AML-193 (cell line): ENCODE results near the gene VPS9D1.
"Not testable (repeated sequence)": the region's sequence is repeated elsewhere in the genome, so short reads cannot be mapped to it uniquely, and the experiment has no call there.

Source experiments
- DNase-seq, 2 experiments: peaks; one replicate each; lab custom pipeline; 2025; lab: John Stamatoyannopoulos, UW

Gene VPS9D1

DNA sequence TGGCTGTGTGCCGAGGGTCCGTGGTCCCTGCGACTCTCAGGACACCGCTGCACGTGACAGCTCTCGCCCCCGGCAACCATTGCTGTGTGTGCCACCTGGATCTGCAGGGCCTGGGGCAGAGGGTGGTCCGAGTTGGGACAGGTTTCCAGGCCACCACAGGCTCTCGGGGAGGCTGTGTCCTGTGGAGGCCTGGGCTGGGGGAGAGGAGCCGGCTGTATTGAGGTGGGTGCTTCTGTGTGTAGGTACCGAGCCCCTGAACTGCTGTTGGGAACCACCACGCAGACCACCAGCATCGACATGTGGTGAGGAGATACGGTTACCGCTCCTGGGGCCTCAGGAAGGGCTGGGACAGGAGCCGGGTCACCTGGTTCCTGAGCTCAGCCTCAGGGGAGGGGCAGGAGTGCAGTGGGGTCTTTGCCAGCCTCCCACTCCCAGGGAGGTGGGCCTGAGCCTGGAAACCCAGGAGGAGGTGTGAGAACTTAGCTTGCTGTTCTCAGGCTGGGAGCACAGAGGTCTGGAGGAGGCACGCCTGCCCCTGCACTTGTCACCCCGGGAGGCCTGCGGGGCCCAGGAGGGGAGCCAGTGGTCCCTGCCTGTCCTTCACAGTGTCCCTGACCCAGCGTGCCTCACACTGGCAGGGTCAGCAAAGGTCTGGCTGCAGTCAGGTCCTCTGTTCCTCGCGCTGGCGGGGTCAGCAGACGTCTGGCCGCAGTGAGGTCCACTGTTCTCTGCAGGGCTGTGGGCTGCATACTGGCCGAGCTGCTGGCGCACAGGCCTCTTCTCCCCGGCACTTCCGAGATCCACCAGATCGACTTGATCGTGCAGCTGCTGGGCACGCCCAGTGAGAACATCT lies 26.5 kb downstream of the VPS9D1 start:
- DNase-seq = no peak

DNA sequence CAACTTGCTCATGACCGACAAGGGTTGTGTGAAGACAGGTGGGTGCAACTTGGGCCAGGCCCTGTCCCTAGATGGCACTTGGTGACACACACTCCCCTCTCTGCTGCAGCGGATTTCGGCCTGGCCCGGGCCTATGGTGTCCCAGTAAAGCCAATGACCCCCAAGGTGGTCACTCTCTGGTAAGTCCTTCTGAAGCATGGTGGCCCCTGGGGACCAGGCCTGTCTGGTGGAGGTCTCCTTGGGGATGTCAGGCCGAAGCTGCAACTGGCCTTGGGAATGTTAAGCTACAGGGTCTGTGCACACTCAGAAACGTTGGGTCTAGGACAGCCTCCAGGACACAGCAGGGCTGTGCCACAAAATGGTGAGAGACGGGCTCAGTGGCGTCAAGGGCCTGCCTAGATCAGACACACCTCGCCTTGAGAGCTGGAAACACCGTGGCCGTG lies 27.4 kb downstream of the VPS9D1 start:
- no peak for DNase-seq

DNA sequence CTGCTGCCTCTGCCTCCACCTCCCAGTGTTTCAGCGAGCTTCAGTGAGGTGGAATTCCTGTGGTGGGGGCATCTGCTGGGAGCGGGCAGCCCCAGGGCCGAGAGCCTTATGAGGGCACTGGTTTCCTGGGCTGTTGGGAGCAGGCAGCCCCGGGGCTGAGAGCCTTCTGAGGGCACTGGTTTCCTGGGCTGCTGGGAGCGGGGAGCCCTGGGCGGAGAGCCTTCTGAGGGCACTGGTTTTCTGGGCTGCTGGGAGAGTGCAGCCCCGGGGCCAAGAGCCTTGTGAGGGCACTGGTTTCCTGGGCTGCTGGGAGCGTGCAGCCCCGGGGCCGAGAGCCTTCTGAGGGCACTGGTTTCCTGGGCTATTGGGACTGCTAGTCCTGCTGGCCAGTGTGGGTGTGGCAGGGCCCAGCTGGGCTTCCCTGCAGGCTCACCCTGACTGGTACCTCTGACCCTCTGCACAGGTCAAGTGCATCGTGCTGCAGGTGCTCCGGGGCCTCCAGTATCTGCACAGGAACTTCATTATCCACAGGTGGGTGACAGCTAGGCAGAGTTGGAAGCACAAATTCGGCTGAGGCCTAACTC lies 28.6 kb downstream of the VPS9D1 start:
- DNase-seq = no peak

DNA sequence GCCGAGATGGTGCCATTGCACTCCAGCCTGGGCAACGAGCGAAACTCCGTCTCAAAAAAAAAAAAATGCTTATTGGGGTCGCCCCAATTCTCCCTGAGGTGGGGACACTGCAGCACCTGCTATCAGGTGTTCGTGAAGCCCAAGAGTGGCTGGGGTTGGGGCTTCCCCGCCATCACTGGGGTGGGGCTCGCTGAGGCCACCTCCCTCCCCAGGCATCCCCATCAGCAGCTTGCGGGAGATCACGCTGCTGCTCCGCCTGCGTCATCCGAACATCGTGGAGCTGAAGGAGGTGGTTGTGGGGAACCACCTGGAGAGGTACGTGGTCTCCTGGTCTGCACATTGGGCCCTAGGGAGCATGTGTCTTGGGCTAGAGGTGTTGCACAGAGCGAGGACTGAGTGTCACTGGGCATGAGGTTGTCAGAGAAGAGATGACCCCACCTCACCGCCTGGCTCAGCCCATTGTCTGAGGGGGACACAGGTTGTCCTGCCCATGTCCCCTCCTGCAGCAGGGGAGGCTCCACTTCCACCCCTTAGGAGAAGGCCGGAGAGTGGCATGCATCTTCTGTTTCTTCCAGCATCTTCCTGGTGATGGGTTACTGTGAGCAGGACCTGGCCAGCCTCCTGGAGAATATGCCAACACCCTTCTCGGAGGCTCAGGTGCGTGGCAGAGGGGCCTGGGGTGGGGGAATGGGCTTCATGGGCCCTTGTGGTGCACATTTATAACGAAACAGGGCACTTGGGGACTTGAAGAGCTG lies 29.3 kb downstream of the VPS9D1 start:
- DNase-seq = no peak

DNA sequence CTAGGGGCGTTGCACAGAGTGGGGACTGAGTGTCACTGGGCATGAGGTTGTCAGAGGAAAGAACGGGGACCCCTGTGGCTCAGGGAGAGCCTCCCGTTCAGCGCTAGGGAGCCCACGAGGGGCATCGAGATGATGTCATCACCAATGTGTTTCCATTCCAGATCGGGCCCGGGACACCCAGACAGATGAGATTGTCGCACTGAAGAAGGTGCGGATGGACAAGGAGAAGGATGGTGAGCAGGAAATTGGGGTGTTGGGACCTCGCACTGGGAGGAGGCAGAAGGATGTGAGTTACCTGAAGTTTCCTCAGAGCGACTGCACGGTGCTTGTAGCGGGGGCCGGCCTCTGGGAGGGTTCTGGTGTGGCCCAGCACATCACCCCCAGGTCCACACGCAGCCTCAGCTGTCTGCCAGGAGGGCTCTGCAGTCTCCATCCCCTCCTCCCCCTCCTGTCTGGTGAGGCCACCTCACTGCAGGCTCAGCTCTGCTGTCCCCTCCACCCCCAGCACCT lies 30.3 kb downstream of the VPS9D1 start:
- no peak for DNase-seq

DNA sequence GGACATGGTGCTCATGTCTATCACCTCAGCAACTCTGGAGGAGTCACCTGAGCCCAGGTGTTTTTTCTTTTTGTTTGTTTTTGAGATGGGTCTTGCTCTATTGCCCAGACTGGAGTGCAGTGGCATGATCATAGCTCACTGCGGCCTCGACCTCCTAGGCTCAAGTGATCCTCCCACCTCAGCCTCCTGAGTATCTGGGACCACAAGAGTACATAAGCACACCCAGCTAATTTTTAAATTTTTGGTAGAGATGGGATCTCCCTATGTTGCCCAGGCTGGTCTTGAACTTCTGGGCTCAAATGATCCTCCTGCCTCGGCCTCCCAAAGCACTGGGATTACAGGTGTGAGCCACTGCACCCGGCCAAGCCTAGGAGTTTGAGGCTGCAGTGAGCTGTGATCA lies 31.1 kb downstream of the VPS9D1 start:
- DNase-seq = not testable (repeated sequence)

DNA sequence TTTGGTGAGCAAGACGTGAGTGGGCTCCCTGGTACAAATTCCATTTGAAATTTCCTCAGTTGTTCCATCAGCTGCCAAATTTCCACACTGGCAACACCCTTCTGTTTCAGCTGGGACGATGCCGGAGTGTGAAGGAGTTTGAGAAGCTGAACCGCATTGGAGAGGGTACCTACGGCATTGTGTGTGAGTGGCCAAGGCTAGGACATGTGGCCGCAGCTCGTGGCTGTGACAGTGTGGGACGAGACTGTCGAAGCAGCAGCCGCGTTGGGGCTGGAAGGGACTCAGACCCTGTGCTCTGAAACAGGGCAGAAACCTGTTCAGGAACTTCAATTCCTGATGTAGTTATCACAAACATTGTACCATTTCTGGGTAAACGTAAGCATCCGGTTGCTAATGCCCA lies 31.6 kb downstream of the VPS9D1 start:
- no peak for DNase-seq

DNA sequence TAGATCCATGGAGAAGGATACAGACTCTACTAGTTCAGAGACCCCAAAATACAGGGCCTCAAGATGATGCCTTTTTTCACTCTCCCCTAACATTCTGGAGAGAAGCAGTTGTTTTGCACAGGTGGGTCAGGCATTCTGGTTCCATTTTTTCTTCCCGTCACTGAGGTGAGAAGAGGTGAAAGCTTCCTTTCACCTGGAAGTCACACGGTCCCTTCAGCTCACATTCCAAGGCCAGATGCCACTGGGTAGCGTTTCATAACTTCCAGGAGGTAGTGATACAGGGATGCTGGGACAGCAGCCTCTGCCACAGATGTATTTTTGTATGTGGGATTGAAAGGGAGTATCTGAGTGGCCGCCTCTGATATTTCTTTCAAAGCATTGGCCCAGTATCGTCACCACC lies 32.3 kb downstream of the VPS9D1 start:
- DNase-seq = no peak

DNA sequence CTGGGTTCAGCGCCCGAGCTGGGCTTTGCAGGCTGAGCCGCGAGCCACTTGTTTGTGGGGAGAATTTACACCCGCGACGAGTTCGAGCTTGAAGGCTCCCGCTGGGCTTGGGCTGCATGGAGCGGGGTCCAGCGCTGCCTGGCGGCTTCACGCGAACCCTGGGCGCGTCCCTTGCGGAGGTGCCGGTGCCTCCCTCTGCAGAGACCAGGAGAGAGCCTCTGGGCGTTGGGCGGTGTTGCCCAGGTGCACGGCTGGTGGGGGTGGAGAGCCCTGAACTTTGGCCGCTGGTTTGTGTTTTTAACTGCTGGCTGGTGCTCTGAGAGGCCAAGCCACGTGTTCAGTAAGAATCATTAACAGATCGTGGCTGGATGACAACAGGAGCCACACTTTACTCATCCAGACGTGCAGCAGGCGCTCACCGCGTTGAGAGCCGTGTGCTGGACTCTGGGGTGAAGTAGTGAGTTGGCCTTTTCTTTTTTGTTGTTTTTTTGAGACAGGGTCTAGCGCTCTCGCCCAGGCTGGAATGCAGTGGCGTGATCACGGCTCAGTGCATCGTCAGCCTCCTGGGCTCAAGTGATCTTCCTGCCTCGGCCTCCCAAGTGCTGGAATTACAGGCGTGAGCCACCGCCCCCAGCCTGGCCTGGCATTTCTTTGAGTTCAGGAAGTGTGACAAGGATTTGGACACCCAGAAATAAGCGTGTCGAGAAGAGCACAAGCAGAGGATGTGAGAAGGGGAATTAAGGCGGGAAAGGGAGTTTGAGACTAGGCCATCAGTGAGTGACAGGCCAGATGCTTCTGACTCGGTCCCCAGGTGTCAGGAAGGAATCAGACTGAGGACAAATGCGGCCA lies 33.4 kb downstream of the VPS9D1 start:
- DNase-seq = no peak

DNA sequence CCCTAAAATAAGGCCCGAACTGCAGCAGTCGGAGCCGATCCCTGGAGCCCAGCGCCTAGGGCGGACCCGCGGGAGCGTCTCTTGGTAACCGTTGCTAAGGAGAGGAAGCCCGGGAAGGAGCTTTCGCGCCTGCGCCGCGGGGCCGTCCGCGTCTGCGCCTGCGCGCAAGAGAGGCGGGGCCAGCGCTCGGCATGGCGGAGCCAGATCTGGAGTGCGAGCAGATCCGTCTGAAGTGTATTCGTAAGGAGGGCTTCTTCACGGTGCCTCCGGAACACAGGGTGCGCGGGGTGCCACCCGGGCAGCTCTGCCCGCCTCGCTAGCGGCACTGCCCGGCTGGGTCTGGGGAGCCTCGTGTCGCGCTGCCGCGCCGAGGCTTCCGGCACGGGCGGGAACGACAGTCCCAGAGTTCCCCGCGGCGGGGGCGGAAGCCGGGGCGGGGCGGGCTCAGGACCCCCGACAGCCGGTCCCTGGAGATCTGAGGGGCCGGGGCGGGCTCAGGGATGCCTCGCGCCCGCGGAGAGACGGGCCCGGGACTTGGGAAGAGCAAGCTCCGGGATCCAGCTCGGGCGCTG lies 34.1 kb downstream of the VPS9D1 start, which contains the start of gene CDK10:
CDK10 (plus strand) TSS at position 170 of the 572 bp plus-strand sequence; CDS start at position 192, 22 bp downstream.
- DNase-seq = peak; percentile 64 to 75

DNA sequence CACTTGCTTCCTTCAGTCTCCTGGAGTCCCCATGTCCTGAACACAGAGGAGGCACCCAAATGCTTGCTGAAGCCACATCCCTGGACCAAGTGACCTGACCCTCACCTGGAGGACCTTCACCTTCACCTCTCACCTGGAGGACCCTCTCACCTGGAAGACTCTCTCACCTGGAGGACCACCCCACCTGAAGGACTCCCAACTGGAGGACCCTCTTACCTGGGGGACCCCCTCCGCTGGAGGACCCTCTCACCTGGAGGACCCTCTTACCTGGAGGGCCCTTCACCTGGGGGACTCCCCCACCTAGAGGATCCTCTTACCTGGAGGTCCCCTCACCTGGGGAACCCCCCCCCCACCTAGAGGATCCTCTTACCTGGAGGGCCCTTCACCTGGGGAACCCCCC lies 34.8 kb downstream of the VPS9D1 start:
- no peak for DNase-seq

DNA sequence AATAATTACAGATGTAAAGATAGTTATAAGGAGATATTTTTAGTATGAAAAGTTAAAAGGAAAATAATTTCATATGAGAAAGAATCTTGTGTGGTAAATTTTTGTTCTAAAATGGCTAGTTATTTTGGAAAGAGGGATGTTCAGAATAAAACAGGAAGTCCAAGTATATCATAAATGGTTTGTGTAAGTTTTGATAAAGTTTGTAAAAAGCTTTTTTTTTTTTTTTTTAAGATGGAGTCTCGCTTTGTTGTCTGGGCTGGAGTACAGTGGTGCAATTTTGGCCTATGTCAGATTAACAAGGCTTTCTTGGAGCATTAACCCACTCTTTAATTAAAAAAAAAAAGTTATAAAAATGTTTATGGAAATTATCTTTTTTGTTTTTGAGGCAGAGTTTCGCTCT lies 42.4 kb downstream of the VPS9D1 start:
- no peak for DNase-seq

DNA sequence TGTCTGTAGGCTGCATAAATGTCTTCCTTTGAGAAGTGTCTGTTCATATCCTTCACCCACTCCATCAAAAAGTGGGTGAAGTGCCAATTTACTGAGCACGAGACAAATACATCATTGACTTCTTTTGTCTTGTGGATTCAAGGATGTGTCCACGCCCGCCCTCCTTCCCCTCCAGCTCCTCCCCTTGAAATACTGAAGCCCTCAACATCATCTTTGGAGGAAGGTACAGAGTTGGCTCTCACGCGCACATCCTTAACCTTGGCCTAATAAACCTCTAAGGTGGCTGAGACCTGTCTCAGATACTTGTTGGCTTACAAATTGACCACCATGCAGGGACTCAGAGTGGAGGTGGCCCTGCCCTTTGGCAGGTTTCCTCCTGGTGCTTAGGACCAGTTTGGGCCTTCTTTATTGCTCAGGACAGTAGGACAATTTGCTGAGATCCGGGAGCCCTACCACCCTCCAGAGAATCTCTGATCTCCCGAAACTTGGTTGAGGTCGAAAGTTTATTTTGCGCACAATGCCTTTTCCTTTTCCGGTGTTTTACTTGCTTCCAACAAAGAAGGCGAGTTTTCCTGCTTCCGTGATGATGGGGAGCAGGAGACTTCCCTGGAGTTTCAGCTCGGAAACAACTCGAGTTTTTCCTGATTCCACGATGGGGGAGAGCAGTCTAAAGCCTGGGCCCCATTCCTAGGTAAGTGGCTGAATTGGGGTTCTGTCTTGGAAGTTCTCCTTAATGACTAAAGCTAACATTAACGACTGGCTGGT lies 48.3 kb downstream of the VPS9D1 start:
- no peak for DNase-seq

DNA sequence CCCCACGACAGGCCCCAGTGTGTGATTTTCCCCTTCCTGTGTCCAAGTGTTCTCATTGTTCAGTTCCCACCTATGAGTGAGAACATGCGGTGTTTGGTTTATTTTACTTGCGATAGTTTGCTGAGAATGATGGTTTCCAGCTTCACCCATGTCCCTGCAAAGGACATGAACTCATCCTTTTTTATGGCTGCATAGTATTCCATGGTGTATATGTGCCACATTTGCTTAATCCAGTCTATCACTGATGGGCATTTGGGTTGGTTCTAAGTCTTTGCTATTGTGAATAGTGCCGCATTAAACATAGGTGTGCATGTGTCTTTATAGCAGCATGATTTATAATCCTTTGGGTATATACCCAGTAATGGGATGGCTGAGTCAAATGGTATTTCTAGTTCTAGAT lies 49.1 kb downstream of the VPS9D1 start:
- DNase-seq = not testable (repeated sequence)

DNA sequence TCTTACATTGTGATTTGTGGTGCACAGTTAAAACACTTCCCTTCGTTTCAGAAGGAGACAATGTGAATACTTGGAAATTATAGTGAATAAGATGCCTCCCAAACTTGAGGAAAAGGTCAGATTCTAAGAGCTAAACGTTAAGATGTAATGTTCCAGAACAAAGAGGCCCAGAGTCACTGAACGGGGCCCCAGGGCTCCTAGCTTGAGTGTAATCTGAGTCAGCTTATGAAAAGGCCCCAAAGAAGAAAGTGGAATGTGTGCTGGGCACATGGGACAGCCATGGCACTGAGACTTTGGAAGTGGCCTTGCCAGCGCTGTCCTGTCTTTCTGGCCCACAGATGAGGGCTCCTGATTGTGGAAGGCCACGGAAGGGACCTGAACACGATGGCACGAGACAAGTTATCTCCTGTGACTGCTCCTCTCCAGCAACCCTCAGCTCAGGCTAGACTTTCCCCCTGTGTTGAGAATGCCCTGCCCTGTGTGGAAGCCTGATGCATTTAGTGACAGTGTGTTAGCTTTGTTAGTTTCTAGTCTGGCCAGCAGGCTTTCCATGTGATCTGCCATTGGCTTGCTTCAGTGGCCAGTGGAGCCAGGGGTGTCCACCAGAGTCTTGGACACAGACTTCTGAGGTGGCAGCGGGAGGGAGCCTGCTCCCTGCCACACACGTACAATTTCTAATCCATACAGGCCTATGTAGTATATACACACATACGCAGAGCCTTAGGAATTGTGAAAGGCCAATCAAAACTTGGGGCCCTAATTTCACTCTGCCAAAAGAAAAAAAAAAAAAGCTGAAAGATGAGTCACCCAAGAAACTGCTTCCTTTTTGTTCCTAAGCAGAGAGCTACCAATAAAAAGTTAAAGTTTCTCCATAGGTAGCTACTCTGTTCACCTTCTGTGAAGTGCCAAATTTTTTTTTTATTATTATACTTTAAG lies 49.9 kb downstream of the VPS9D1 start:
- peak; percentile 22 to 37 for DNase-seq

DNA sequence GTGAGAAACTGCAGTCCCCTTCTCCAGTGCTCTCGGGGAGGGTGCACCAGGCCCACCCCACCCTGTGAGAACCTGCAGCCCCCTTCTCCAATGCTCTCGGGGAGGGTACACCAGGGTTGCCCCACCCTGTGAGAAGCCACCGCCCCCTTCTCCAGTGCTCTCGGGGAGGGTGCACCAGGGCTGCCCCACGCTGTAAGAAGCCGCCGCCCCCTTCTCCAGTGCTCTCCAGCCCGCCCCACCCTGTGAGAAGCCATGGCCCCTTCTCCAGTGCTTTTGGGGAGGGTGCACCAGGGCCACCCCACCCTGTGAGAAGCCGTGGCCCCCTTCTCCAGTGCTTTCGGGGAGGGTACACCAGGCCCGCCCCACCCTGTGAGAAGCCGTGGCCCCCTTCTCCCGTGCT lies 50.9 kb downstream of the VPS9D1 start:
- no peak for DNase-seq

DNA sequence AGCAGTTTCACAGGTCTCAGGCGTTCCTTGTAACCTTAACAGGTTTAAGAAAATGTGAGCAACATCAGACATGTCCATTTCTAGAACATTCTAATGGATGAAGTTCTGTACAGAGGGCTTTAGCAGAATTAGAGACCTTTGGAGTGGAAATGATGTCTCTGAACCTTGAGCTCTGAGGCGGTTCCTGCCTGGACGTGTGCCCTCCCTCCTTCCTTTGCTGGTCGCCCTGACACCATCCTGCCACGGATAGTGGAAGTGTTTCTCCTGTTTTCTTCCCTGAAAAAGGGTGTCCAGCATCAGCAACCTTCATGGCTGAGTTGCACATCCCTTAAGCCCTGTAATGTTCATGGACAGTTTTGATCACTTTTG lies 51.9 kb downstream of the VPS9D1 start:
- no peak for DNase-seq

DNA sequence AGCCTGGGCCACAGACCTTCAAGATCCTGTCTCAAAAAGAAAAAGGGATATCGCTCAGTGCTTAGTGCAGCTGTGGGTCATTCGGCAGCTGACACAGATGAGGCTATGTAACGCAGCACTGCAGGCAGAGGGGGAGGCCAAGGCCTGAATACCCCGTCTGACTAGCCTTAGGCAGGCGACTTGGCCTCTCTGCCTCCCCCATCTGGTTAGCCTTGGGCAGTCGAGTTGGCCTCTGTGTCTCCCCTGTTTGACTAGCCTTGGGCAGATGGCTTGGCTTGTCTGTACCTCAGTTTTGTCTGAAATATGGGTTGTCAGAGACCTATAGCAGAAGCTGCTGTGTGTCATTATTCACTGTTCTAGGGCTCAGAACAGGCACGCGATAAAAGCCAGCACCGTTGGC lies 53.1 kb downstream of the VPS9D1 start:
- no peak for DNase-seq

DNA sequence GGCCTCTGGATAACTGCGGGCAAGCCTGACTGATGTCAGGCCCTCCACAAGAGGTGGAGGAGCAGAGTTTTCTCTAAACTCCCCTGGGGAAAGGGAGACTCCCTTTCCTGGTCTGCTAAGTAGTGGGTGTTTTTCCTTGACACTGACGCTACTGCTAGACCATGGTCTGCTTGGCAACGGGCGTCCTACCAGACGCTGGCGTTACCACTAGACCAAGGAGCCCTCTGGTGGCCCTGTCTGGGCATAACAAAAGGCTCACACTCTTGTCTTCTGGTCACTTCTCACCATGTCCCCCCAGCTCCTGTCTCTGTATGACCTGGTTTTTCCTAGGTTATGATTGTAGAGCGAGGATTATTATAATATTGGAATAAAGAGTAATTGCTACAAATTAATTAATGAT lies 53.7 kb downstream of the VPS9D1 start:
- DNase-seq = not testable (repeated sequence)
